ENCODE data around the gene SLC1A7.

The SLC1A7 gene

GRCh38 chr1:53158900-53159299, 16.5 kb upstream of the SLC1A7 start:
- no peaks in the 10 kb centered on the region for H3K36me3 ChIP-seq (ENCODE audit: insufficient read depth, low read length)
- H2AFZ ChIP-seq (ENCODE audit: low read length, unreplicated experiment), result no peak overlapping the region
- H3K27ac ChIP-seq (ENCODE audit: low read depth, low read length), result no peak overlapping the region
- no peaks in the 10 kb centered on the region for H3K27me3 ChIP-seq (ENCODE audit: insufficient read depth, low read length)
- no peaks in the 10 kb centered on the region for H3K79me2 ChIP-seq (ENCODE audit: control insufficient read depth, insufficient read depth, low read length, unreplicated experiment)
- H3K4me1 ChIP-seq (ENCODE audit: control insufficient read depth, insufficient read depth, low read length, unreplicated experiment), result peaks cover 5% of the 10 kb centered on the region
- H3K4me3 ChIP-seq (ENCODE audit: low read depth, low read length), result no peak overlapping the region

GRCh38 chr1:53156783-53157182, 14.3 kb upstream of the SLC1A7 start:
- Histone ChIP-seq H3K27ac (ENCODE audit: low read depth, low read length) (no peak overlapping the region), H3K4me1 (ENCODE audit: control insufficient read depth, insufficient read depth, low read length, unreplicated experiment) (peaks cover 8% of the 10 kb centered on the region), H3K4me3 (ENCODE audit: low read depth, low read length) (no peak overlapping the region), H2AFZ (ENCODE audit: low read length, unreplicated experiment) (no peak overlapping the region), H3K36me3 (ENCODE audit: insufficient read depth, low read length) (no peaks in the 10 kb centered on the region), H3K79me2 (ENCODE audit: control insufficient read depth, insufficient read depth, low read length, unreplicated experiment) (no peaks in the 10 kb centered on the region), H3K27me3 (ENCODE audit: insufficient read depth, low read length) (no peaks in the 10 kb centered on the region)

- no peak overlapping the region for H3K27ac ChIP-seq (ENCODE audit: low read depth, low read length)
- peaks cover 8% of the 10 kb centered on the region for H3K4me1 ChIP-seq (ENCODE audit: control insufficient read depth, insufficient read depth, low read length, unreplicated experiment)
- no peaks in the 10 kb centered on the region for H3K36me3 ChIP-seq (ENCODE audit: insufficient read depth, low read length)
- H3K27me3 ChIP-seq (ENCODE audit: insufficient read depth, low read length), result no peaks in the 10 kb centered on the region
- no peaks in the 10 kb centered on the region for H3K79me2 ChIP-seq (ENCODE audit: control insufficient read depth, insufficient read depth, low read length, unreplicated experiment)
- no peak overlapping the region for H3K4me3 ChIP-seq (ENCODE audit: low read depth, low read length)
- H2AFZ ChIP-seq (ENCODE audit: low read length, unreplicated experiment), result no peak overlapping the region
Measured at GRCh38 chr1:53155945-53156344, 13.5 kb upstream of the SLC1A7 start.

GRCh38 chr1:53155534-53155933, 13.1 kb upstream of the SLC1A7 start:
- no peak overlapping the region for H3K27ac ChIP-seq (ENCODE audit: low read depth, low read length)

GRCh38 chr1:53154859-53155438, 12.5 kb upstream of the SLC1A7 start:
- no peaks in the 10 kb centered on the region for H3K27me3 ChIP-seq (ENCODE audit: insufficient read depth, low read length)
- H3K27ac ChIP-seq (ENCODE audit: low read depth, low read length), result no peak overlapping the region

More at GRCh38 chr1:53155534-53155933, 13.1 kb upstream of the SLC1A7 start:
- Histone ChIP-seq H2AFZ (ENCODE audit: low read length, unreplicated experiment) (no peak overlapping the region), H3K36me3 (ENCODE audit: insufficient read depth, low read length) (no peaks in the 10 kb centered on the region), H3K4me1 (ENCODE audit: control insufficient read depth, insufficient read depth, low read length, unreplicated experiment) (peaks cover 8% of the 10 kb centered on the region), H3K4me3 (ENCODE audit: low read depth, low read length) (no peak overlapping the region), H3K79me2 (ENCODE audit: control insufficient read depth, insufficient read depth, low read length, unreplicated experiment) (no peaks in the 10 kb centered on the region), H3K27me3 (ENCODE audit: insufficient read depth, low read length) (no peaks in the 10 kb centered on the region)

GRCh38 chr1:53153752-53154151, 11.3 kb upstream of the SLC1A7 start:
- H3K4me3 ChIP-seq (ENCODE audit: low read depth, low read length), result no peak overlapping the region
- no peak overlapping the region for H2AFZ ChIP-seq (ENCODE audit: low read length, unreplicated experiment)
- peaks cover 8% of the 10 kb centered on the region for H3K4me1 ChIP-seq (ENCODE audit: control insufficient read depth, insufficient read depth, low read length, unreplicated experiment)
- no peaks in the 10 kb centered on the region for H3K36me3 ChIP-seq (ENCODE audit: insufficient read depth, low read length)
- H3K27ac ChIP-seq (ENCODE audit: low read depth, low read length), result no peak overlapping the region
- H3K79me2 ChIP-seq (ENCODE audit: control insufficient read depth, insufficient read depth, low read length, unreplicated experiment), result no peaks in the 10 kb centered on the region
- H3K27me3 ChIP-seq (ENCODE audit: insufficient read depth, low read length), result no peaks in the 10 kb centered on the region

More at GRCh38 chr1:53154859-53155438, 12.5 kb upstream of the SLC1A7 start:
- H3K79me2 ChIP-seq (ENCODE audit: control insufficient read depth, insufficient read depth, low read length, unreplicated experiment), result no peaks in the 10 kb centered on the region
- no peak overlapping the region for H3K4me3 ChIP-seq (ENCODE audit: low read depth, low read length)
- no peak overlapping the region for H2AFZ ChIP-seq (ENCODE audit: low read length, unreplicated experiment)
- H3K4me1 ChIP-seq (ENCODE audit: control insufficient read depth, insufficient read depth, low read length, unreplicated experiment), result peaks cover 8% of the 10 kb centered on the region
- no peaks in the 10 kb centered on the region for H3K36me3 ChIP-seq (ENCODE audit: insufficient read depth, low read length)

GRCh38 chr1:53148123-53148522, 5.7 kb upstream of the SLC1A7 start:
- Histone ChIP-seq H3K27ac (ENCODE audit: low read depth, low read length) (no peak overlapping the region), H3K36me3 (ENCODE audit: insufficient read depth, low read length) (no peaks in the 10 kb centered on the region), H3K4me1 (ENCODE audit: control insufficient read depth, insufficient read depth, low read length, unreplicated experiment) (peaks cover 30% of the 10 kb centered on the region), H3K79me2 (ENCODE audit: control insufficient read depth, insufficient read depth, low read length, unreplicated experiment) (no peaks in the 10 kb centered on the region), H3K27me3 (ENCODE audit: insufficient read depth, low read length) (no peaks in the 10 kb centered on the region), H2AFZ (ENCODE audit: low read length, unreplicated experiment) (no peak overlapping the region), H3K4me3 (ENCODE audit: low read depth, low read length) (no peak overlapping the region)

GRCh38 chr1:53147174-53147573, 4.7 kb upstream of the SLC1A7 start:
- H3K4me3 ChIP-seq (ENCODE audit: low read depth, low read length), result no peak overlapping the region
- H3K4me1 ChIP-seq (ENCODE audit: control insufficient read depth, insufficient read depth, low read length, unreplicated experiment), result peaks cover 30% of the 10 kb centered on the region
- H2AFZ ChIP-seq (ENCODE audit: low read length, unreplicated experiment), result no peak overlapping the region
- peak overlapping the region; percentile 92 for H3K27ac ChIP-seq (ENCODE audit: low read depth, low read length)
- no peaks in the 10 kb centered on the region for H3K36me3 ChIP-seq (ENCODE audit: insufficient read depth, low read length)
- H3K79me2 ChIP-seq (ENCODE audit: control insufficient read depth, insufficient read depth, low read length, unreplicated experiment), result no peaks in the 10 kb centered on the region
- no peaks in the 10 kb centered on the region for H3K27me3 ChIP-seq (ENCODE audit: insufficient read depth, low read length)

- H3K4me1 ChIP-seq (ENCODE audit: control insufficient read depth, insufficient read depth, low read length, unreplicated experiment), result peaks cover 30% of the 10 kb centered on the region
- H2AFZ ChIP-seq (ENCODE audit: low read length, unreplicated experiment), result peak overlapping the region; percentile 79
Measured at GRCh38 chr1:53145942-53146708, 3.7 kb upstream of the SLC1A7 start.

GRCh38 chr1:53145619-53145941, 3.1 kb upstream of the SLC1A7 start:
- no peak overlapping the region for H2AFZ ChIP-seq (ENCODE audit: low read length, unreplicated experiment)
- no peaks in the 10 kb centered on the region for H3K36me3 ChIP-seq (ENCODE audit: insufficient read depth, low read length)
- no peaks in the 10 kb centered on the region for H3K27me3 ChIP-seq (ENCODE audit: insufficient read depth, low read length)
- H3K79me2 ChIP-seq (ENCODE audit: control insufficient read depth, insufficient read depth, low read length, unreplicated experiment), result no peaks in the 10 kb centered on the region
- H3K27ac ChIP-seq (ENCODE audit: low read depth, low read length), result peak overlapping the region; percentile 92
- H3K4me1 ChIP-seq (ENCODE audit: control insufficient read depth, insufficient read depth, low read length, unreplicated experiment), result peaks cover 31% of the 10 kb centered on the region
- 0 out of 2 replicates have a peak overlapping the region, but pooled peaks have one; percentile 46 for H3K4me3 ChIP-seq (ENCODE audit: low read depth, low read length)

More at GRCh38 chr1:53145942-53146708, 3.7 kb upstream of the SLC1A7 start:
- peak overlapping the region; percentile 46 for H3K4me3 ChIP-seq (ENCODE audit: low read depth, low read length)
- H3K79me2 ChIP-seq (ENCODE audit: control insufficient read depth, insufficient read depth, low read length, unreplicated experiment), result no peaks in the 10 kb centered on the region
- H3K36me3 ChIP-seq (ENCODE audit: insufficient read depth, low read length), result no peaks in the 10 kb centered on the region
- H3K27me3 ChIP-seq (ENCODE audit: insufficient read depth, low read length), result no peaks in the 10 kb centered on the region
- H3K27ac ChIP-seq (ENCODE audit: low read depth, low read length), result peak overlapping the region; percentile 92

- peaks cover 35% of the 10 kb centered on the region for H3K4me1 ChIP-seq (ENCODE audit: control insufficient read depth, insufficient read depth, low read length, unreplicated experiment)
- no peak overlapping the region for H2AFZ ChIP-seq (ENCODE audit: low read length, unreplicated experiment)
- H3K4me3 ChIP-seq (ENCODE audit: low read depth, low read length), result no peak overlapping the region
- no peaks in the 10 kb centered on the region for H3K36me3 ChIP-seq (ENCODE audit: insufficient read depth, low read length)
- no peaks in the 10 kb centered on the region for H3K27me3 ChIP-seq (ENCODE audit: insufficient read depth, low read length)
- H3K27ac ChIP-seq (ENCODE audit: low read depth, low read length), result peak overlapping the region; percentile 92
- no peaks in the 10 kb centered on the region for H3K79me2 ChIP-seq (ENCODE audit: control insufficient read depth, insufficient read depth, low read length, unreplicated experiment)
Measured at GRCh38 chr1:53145051-53145600, 2.7 kb upstream of the SLC1A7 start.

Data from ACC112 (cell line).